Measurements from ENCODE around the gene SNTG2.

The SNTG2 gene

DNA sequence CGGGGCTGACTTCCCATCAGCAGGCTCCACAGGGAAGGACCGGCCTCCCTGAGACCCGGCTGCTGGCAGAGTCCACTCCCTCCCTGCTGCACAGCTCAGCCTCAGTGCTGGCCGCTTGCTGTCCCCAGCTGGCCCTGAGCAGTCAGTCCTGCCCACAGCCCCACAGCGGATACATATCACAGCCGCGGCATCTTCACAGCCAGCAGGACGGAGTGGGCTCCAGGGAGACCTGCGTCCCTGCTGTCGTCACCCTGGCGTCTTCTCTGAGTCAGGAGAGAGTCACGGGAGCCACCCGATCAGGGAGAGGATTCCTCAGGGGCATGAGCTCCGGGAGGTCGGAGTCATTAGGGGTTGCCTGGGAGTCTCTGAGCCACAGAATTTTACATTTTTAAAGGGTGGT lies 13.1 kb upstream of the SNTG2 start:
- no peak overlapping the region for H3K27ac ChIP-seq
- DNase-seq (ENCODE audit: low spot score) = no peak
- H3K4me3 ChIP-seq = no peak overlapping the region
- TF ChIP-seq CTCF (IDR thresholded peaks at IDR 0.05) = no peak

- TF ChIP-seq CTCF (IDR thresholded peaks at IDR 0.05) = no peak
- Histone ChIP-seq H3K27ac (no peak overlapping the region), H3K4me3 (no peak overlapping the region)
- DNase-seq (ENCODE audit: low spot score) = no peak
Observed at GRCh38 chr2:938181-939005, 12.3 kb upstream of the SNTG2 start.

DNA sequence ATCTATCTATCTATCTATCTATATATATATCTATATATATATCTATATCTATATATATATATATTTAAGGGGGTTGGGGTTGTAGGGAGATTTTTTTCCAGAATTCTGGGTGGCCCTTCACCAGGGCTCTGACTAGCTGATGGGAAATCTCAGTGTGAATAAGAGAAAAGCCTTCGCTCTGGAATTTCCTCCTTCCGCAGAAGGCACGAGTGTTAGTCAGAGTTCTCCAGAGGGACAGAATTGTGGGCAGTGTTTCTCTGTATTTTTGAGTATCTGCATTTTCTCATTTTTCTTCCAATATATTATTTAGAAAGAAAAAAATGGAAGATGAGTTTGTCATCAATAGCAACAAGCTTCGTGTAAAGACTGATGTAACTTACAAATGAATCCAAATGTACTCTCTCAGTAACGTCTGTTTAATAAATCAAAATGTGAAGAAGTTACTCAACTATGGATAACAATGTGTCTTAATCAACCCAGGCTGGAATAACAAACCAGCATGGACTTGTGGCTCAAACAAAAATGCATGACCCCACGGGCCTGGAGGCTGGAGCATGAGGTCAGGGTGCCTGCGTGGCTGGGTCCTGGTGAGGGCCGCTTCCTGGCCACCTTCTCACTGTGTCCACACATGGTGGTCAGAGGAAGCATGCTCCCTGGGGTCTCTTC lies 10.6 kb upstream of the SNTG2 start:
- Histone ChIP-seq H3K4me3 (no peak overlapping the region), H3K27ac (no peak overlapping the region)
- no peak for DNase-seq (ENCODE audit: low spot score)
- no peak for TF ChIP-seq CTCF (IDR thresholded peaks at IDR 0.05)

DNA sequence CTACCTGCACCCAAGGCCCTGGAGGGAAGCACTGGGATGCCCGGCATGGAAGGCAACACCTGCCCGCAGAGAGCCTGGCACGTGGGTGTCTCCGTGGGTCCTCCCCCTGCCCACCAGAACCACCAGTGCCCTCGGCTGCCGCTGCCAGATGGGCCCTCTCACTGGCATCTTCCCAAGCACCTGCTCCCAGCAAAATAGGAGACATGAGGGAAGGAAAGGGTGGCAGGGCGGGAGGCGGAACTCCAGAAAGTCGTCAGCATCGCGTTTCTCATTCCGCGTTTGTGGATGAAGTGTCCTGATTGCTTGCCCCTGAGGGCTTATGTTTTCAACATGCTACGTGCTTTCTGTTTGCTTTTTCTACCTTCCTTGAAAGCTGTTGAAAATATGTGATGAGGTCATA lies 8.8 kb upstream of the SNTG2 start:
- no peak for DNase-seq (ENCODE audit: low spot score)
- no peak for TF ChIP-seq CTCF (IDR thresholded peaks at IDR 0.05)
- Histone ChIP-seq H3K27ac (no peak overlapping the region), H3K4me3 (no peak overlapping the region)

DNA sequence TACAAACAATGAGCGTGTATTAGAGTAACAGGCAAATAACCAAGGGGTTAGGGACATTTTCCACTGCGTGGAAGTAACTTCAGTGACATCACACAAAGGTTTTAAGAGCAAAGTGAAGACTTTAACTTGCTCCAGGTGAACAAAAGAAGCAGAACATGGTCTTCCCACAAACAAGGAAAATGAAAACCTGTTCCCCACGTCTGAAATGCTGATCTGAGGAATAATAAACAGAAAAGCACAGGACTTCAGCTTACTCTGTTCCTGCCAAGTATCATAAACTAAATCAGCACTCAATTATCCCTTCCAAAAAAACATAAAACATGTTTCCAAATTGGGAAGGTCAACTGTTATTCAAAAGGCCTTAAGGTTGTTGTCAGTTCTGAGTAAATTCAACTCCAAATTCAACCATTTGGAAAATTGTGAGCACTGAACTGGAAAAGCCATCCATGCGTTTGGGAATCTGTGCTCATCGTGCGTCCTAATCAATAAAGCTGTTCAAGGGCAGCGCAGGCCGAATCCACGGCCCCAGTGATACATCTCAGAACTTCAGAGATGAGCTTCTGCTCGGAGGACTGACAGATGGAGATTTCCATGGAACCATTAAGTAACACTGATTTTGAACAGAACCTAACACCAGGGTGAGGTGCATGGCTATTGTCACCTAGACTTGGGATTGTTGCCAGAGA lies 7.7 kb upstream of the SNTG2 start:
- TF ChIP-seq CTCF (IDR thresholded peaks at IDR 0.05) = no peak
- Histone ChIP-seq H3K4me3 (no peak overlapping the region), H3K27ac (no peak overlapping the region)
- DNase-seq (ENCODE audit: low spot score) = no peak

DNA sequence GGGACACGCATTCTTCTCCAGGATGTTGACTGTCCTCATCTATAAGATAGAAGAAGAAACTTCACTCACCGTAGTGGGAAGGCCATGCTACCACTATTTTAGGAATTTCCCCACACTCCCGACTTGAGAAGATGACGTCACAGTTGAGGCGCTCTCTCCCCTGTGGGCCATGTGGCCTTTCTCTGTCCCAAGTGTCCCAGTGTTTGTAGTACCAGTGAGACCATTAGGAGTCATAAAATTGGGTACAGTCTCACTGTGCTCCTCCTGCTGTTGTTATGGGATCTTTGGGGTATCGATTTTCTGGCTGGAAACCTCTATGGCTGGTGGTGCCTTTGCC lies 7.2 kb upstream of the SNTG2 start:
- TF ChIP-seq CTCF (IDR thresholded peaks at IDR 0.05) = no peak
- no peak overlapping the region for H3K4me3 ChIP-seq
- DNase-seq (ENCODE audit: low spot score) = no peak
- H3K27ac ChIP-seq = no peak overlapping the region

All from coronary artery (tissue), 2 donors.